Lung (tissue), 12 donors: Measurements from ENCODE around the gene NPW. TPM values are rescaled to one million over a fixed set of nuclear protein-coding genes. Genes with fewer than 3 reads are reported as not detected.

Experiments
- ATAC-seq: fragments of 200-7000 bp; cut with Tn5 transposase; one replicate; pipeline ENCODE4 v1.9.1; 2020; ENCODE audit warnings: moderate number of reproducible peaks; ENCODE audit not compliant: insufficient read depth, low FRiP score
- DNase-seq, 3 donors: peaks; one replicate each; pipeline ENCODE4 v3.0.0-alpha.2; 2013 to 2017
- H3K27ac ChIP-seq, 2 donors: one replicate each; pipeline ENCODE4 v1.5.1; 2013; ENCODE audit warnings: mild to moderate bottlenecking in 2 of 2, moderate library complexity in 2 of 2, control low read depth in 1 of 2, inconsistent platforms in 1 of 2, low read depth in 1 of 2, low read length in 1 of 2
- H3K27me3 ChIP-seq, 3 donors: one replicate each; pipeline ENCODE4 v1.5.1; 2013; ENCODE audit warnings: low read length in 2 of 3; ENCODE audit not compliant: control insufficient read depth in 3 of 3, insufficient read depth in 3 of 3
- H3K36me3 ChIP-seq, 4 donors: one replicate each; pipeline ENCODE4 v1.5.1; 2013; ENCODE audit warnings: low read length in 4 of 4, mild to moderate bottlenecking in 1 of 4, moderate library complexity in 1 of 4; ENCODE audit not compliant: control insufficient read depth in 4 of 4, insufficient read depth in 4 of 4
- H3K4me1 ChIP-seq, 5 donors: one replicate each; pipeline ENCODE4 v1.5.1; 2013; ENCODE audit warnings: low read length in 5 of 5, mild to moderate bottlenecking in 2 of 5, moderate library complexity in 1 of 5; ENCODE audit not compliant: control insufficient read depth in 5 of 5, insufficient read depth in 5 of 5
- H3K4me3 ChIP-seq: one replicate; pipeline ENCODE4 v1.5.1; 2013; ENCODE audit warnings: mild to moderate bottlenecking, control low read depth, moderate library complexity
- H3K9ac ChIP-seq, 2 donors: one replicate each; pipeline ENCODE4 v1.5.1; 2013; ENCODE audit warnings: low read length in 2 of 2, control low read depth in 1 of 2; ENCODE audit not compliant: insufficient read depth in 1 of 2
- H3K9me3 ChIP-seq, 4 donors: one replicate each; pipeline ENCODE4 v1.5.1; 2013; ENCODE audit warnings: low read length in 3 of 4, mild to moderate bottlenecking in 1 of 4, moderate library complexity in 1 of 4; ENCODE audit not compliant: control insufficient read depth in 4 of 4, insufficient read depth in 3 of 4
- WGBS, 2 donors: extraction: QIAGEN DNeasy Blood & Tissue Kit; methylation state at CpG; one replicate each; pipeline ENCODE4 v1.1.7; 2013; 5-methylcytosine and 5-hydroxymethylcytosine counted together
- polyA plus RNA-seq, 2 donors: library from polyadenylated mRNA; stranded (reverse); fragments of 200-250 nt; gene quantifications; one replicate each; pipeline ENCODE4 v1.2.1, GENCODE V29; 2013
- total RNA-seq, 2 donors: library from RNA; depleted of rRNA in 1 of 2; stranded (reverse); fragments of >200 nt in 1 of 2; gene quantifications; one replicate each; pipeline ENCODE4 v1.2.1, GENCODE V29; 2014 to 2021
- TF ChIP-seq, protein P1 (sequence below): IDR thresholded peaks from 2 replicates; pipeline ENCODE4 v1.5.1; 2012; ENCODE audit warnings: mild to moderate bottlenecking; ENCODE audit errors: control extremely low read depth, extremely low read depth
- donor health status: control.
- donor health status: control.
- donor health status: Bipolar disorder and iron deficiency.
- donor health status: healthy.
- donor health status: DM: yes; HTN: yes; CAD: no.

The NPW gene
- total and polyA plus RNA-seq, 4 donors = 0.12 to 1.3 (median 0.53) TPM

DNA sequence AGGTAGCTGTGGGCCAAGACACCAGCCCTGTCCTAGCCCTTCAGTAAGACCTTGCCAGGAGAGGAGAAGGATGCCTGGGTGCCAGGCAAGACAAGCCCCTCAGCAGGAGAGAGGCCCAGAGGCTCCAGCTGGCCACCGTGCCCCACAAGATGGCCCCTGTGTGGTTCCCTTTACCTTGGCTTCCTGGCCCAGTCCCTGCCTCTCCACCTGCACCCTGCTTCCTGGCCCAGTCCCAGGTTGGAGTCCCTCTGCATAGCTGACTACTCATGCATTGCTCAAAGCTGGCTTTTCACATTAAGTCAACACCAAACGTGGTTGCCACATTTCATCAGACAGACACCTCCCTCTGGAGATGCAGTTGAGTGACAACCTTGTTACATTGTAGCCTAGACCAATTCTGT is 25.9 kb upstream of the NPW start:
- Histone ChIP-seq H3K27ac (no peak overlapping the region), H3K9me3 (no peaks in the 10 kb centered on the region), H3K4me3 (no peak overlapping the region), H3K9ac (no peak overlapping the region), H3K4me1 (peaks cover 0 to 7% (median 6%) of the 10 kb centered on the region in 5 donors), H3K27me3 (peaks cover 0 to 27% (median 24%) of the 10 kb centered on the region in 3 donors), H3K36me3 (peaks cover 0 to 12% (median 7%) of the 10 kb centered on the region in 4 donors)
- 50 to 57% methylated on average over 2 of the region's 2 CpGs for WGBS, 2 donors
- no peak for DNase-seq
- ATAC-seq = no peak
- TF ChIP-seq, protein P1, sequence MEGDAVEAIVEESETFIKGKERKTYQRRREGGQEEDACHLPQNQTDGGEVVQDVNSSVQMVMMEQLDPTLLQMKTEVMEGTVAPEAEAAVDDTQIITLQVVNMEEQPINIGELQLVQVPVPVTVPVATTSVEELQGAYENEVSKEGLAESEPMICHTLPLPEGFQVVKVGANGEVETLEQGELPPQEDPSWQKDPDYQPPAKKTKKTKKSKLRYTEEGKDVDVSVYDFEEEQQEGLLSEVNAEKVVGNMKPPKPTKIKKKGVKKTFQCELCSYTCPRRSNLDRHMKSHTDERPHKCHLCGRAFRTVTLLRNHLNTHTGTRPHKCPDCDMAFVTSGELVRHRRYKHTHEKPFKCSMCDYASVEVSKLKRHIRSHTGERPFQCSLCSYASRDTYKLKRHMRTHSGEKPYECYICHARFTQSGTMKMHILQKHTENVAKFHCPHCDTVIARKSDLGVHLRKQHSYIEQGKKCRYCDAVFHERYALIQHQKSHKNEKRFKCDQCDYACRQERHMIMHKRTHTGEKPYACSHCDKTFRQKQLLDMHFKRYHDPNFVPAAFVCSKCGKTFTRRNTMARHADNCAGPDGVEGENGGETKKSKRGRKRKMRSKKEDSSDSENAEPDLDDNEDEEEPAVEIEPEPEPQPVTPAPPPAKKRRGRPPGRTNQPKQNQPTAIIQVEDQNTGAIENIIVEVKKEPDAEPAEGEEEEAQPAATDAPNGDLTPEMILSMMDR = no peak

DNA sequence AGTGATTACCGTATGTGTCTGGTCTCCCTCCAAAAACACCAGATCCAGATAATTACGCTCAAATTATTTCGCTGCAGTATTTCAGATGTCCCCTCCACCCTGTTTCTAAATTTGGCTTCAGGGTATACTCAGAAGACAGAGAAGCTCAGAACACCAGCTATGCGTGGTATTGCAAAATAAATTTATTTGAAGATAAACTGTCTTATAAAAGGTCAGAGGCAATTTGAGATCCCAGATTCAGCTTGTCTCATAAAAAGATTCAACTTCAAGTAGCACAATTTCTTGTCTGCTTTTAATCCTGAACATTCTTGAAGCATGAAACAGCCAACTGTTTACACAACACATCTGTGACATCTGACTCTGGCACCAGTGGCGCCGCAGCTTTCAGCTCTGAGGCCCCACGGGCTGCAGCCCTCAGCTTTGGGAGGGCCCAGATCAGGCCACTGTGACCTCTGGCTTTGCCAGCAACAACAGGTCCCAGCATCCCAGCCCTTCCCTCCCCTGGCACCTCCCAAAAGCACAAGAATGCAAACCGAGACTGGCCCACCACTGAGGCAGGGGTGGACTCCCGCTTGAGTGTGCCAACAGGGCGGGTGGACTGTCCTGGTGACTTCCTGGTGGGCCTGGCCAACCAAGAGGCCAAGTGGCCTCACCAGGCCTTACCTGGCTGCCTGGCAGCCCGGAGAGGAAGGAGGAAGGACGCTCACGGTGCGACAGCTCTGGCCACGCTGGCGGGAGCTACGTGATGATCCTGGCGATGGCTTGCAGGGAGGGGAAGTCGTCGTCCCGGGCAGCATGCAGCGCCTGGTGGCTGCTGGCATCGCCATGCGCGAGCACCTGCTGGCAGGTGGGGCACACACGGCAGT is 21.9 kb upstream of the NPW start:
- Histone ChIP-seq H3K36me3 (peaks cover 2 to 50% (median 22%) of the 10 kb centered on the region in 4 donors), H3K9me3 (no peaks in the 10 kb centered on the region), H3K27me3 (peaks cover 0 to 4% (median 0%) of the 10 kb centered on the region in 3 donors), H3K9ac (no peak overlapping the region), H3K4me3 (no peak overlapping the region), H3K4me1 (no peaks in the 10 kb centered on the region), H3K27ac (peak overlapping the region in 1 of 2 donors; percentile 20)
- ATAC-seq (peak; percentile 20), DNase-seq (peak in 2 of 3 donors; percentile 33 to 52)
- TF ChIP-seq, protein P1 = no peak
- WGBS, 2 donors = 83 to 87% methylated on average over 26 of the region's 26 CpGs

DNA sequence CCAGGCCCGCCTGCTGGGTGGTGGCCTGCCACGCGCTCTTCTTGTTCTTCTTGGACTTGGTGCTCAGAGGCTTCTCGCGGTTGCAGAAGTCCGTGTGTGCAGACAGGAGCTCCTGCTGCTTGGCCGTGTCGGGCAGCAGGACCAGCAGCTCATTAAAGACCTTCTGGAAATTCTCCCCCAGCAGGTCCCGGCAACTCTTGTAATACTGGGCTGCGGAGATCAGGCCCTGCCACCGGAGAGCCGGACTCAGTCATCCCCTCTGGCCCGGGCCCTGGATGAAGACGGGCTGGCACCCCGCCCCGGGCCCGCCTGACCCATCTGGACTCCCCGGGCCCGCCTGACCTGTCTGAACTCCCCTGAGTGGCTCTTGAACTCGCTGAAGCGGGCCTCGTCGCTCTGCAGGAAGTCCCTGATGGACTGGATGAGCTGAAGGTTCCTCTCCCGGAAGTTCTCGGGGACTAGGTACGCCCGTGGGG is 21.2 kb upstream of the NPW start:
- ATAC-seq (no peak), DNase-seq (no peak)
- no peak overlapping the region for H3K4me3 ChIP-seq
- H3K9ac ChIP-seq = no peak overlapping the region
- H3K4me1 ChIP-seq = no peaks in the 10 kb centered on the region
- TF ChIP-seq, protein P1 = no peak
- peaks cover 2 to 56% (median 26%) of the 10 kb centered on the region in 4 donors for H3K36me3 ChIP-seq
- 90 to 97% methylated on average over 27 of the region's 27 CpGs for WGBS, 2 donors
- no peaks in the 10 kb centered on the region for H3K27me3 ChIP-seq
- peak overlapping the region in 1 of 2 donors; percentile 20 for H3K27ac ChIP-seq
- no peaks in the 10 kb centered on the region for H3K9me3 ChIP-seq
